Heart right ventricle (tissue), 16 donors: ENCODE measurements around the gene ZNRF4. TPM values are rescaled to one million over a fixed set of nuclear protein-coding genes. Genes with fewer than 3 reads are reported as not detected.
A peak's percentile ranks its signal among the peaks of the same experiment; 100 is the strongest.

ENCODE experiments used
- ATAC-seq, 8 donors: fragments of 200-7000 bp; cut with Tn5 transposase; one replicate each; pipeline ENCODE4 v1.9.1; 2020; ENCODE audit warnings: mild to moderate bottlenecking in 8 of 8, moderate library complexity in 8 of 8, moderate number of reproducible peaks in 1 of 8
- DNase-seq, 2 donors: peaks; one replicate each; pipeline ENCODE4 v3.0.0-alpha.2; 2020
- H3K27ac ChIP-seq, 10 donors: fragments of 200-600 bp; sonication (generic) in 2 of 10; one replicate each; pipeline versions ENCODE4 v1.5.0 to v1.8.0; 2020 to 2022; ENCODE audit warnings: mild to moderate bottlenecking in 3 of 10
- H3K27me3 ChIP-seq, 7 donors: fragments of 200-600 bp; one replicate each; pipeline ENCODE4 v1.8.0; 2021 to 2022; ENCODE audit warnings: mild to moderate bottlenecking in 2 of 7
- H3K36me3 ChIP-seq, 9 donors: fragments of 200-600 bp; sonication (generic) in 1 of 9; one replicate each; pipeline versions ENCODE4 v1.5.0 to v1.8.0; 2020 to 2022; ENCODE audit warnings: mild to moderate bottlenecking in 2 of 9
- H3K4me1 ChIP-seq, 9 donors: fragments of 200-600 bp; sonication (generic) in 1 of 9; one replicate each; pipeline versions ENCODE4 v1.5.0 to v1.8.0; 2020 to 2022; ENCODE audit warnings: mild to moderate bottlenecking in 4 of 9
- H3K4me3 ChIP-seq, 10 donors: fragments of 200-600 bp; sonication (generic) in 2 of 10; one replicate each; pipeline versions ENCODE4 v1.5.0 to v1.8.0; 2020 to 2022; ENCODE audit warnings: mild to moderate bottlenecking in 7 of 10, moderate library complexity in 2 of 10
- H3K9me3 ChIP-seq, 11 donors: fragments of 200-600 bp in 10 of 11; sonication (generic) in 2 of 11; one replicate each; pipeline versions ENCODE4 v1.5.0 to v1.8.0; 2013 to 2022; ENCODE audit warnings: mild to moderate bottlenecking in 2 of 11, control low read depth in 1 of 11, moderate library complexity in 1 of 11
- CTCF ChIP-seq, 9 donors: fragments of 200-600 bp; sonication (generic) in 2 of 9; IDR thresholded peaks; one replicate each; pipeline versions ENCODE4 v1.5.0 to v1.8.0; 2021 to 2022; ENCODE audit warnings: antibody characterized with exemption in 9 of 9, mild to moderate bottlenecking in 5 of 9, moderate library complexity in 1 of 9
- WGBS, 2 donors: extraction: QIAGEN DNeasy Blood & Tissue Kit; methylation state at CpG; one replicate each; pipeline ENCODE4 v1.1.7; 2013; ENCODE audit warnings: inconsistent platforms in 1 of 2; 5-methylcytosine and 5-hydroxymethylcytosine counted together
- intact Hi-C, 10 donors: fragments of 100-400 bp; cut with DNase I; formaldehyde crosslinking; loops; one replicate each; pipeline versions ENCODE4 v1.11.1 to v1.14.2; 2022
- polyA plus RNA-seq, 2 donors: library from polyadenylated mRNA; stranded (reverse); fragments of 200-250 nt; gene quantifications; one replicate each; pipeline ENCODE4 v1.2.3, GENCODE V29; 2013
- total RNA-seq, 10 donors: library from RNA; stranded (reverse); fragmentation: NEBNext Ultra II Directional in 3 of 10; extraction: Animal tissue kit (Norgen Biotek cat#: 25700) in 3 of 10; gene quantifications; one replicate each; pipeline versions ENCODE4 v1.2.1 to v1.2.4, GENCODE V29; 2021 to 2023
- donor health status: Arrhythmogenic right ventricular cardiomyopathy.
- donor health status: ischemic (EF 13 %, LVEDD 7.1; RV severe dilation, severe dysfunction).
- donor health status: healthy with polysubstance abuse.
- donor health status: DM: no; HTN: yes; CAD: no.
- donor health status: DM: no; HTN: no; CAD: no.
- donor health status: ischemic (EF 25% LVEDD 6.9; RV normal size, moderate dysfunction).
- donor health status: ischemic (EF 25% LVEDD 5.7; RV mildly dilated, moderate dysfunction).
- donor health status: healthy.
- donor health status: DM: yes; HTN: yes; CAD: no.
- donor health status: Ischemic cardiomyopathy.
- donor health status: ischemic (EF 35%, LVEDD 5.7; RV mildly dilated, moderate dysfunction).
- donor health status: nonischemic (EF 11% LVEDD 7.7; RV severe dilation, severe dysfunction).
- donor health status: DM: yes; HTN: yes; CAD: no.
- donor health status: PGD.
- donor health status: ischemic (EF 29% LVEDD 5.4; RV normal size, mild dysfunction).
- donor health status: nonischemic (EF 23%, LVEDD 6.1; RV moderate dilation, normal function).

Gene ZNRF4
- total and polyA plus RNA-seq, 12 donors: not detected

DNA sequence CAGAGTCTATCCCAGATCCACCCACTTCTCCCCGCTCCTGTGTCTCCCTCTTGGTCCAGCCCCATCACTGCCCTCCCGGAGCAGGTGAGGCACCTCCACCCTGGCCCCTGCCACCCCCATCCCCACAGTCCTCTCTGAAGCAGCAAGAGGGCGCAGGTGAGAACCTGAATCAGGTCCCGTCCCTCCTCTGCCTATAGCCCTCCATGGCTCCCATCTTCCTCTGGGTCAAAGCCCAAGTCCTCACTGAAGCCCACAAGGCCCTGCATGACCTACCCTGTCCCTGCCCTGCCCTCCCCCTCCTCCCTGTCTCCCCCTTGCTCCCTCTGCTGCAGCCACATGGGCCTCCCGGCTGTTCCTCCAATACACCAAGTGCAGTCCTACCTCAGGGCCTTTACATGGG is 10.8 kb upstream of the ZNRF4 start:
- TF ChIP-seq CTCF (IDR thresholded peaks at IDR 0.05): no peak
- Histone ChIP-seq H3K9me3 (no peaks in the 10 kb centered on the region), H3K4me3 (no peak overlapping the region), H3K36me3 (no peaks in the 10 kb centered on the region), H3K27me3 (peaks cover 0 to 45% (median 31%) of the 10 kb centered on the region in 7 donors), H3K27ac (no peak overlapping the region), H3K4me1 (no peaks in the 10 kb centered on the region)
- ATAC-seq (no peak), DNase-seq (no peak)
- intact Hi-C loops: no loop called here
- 73 to 81% methylated on average over 5 of the region's 5 CpGs for WGBS, 2 donors

DNA sequence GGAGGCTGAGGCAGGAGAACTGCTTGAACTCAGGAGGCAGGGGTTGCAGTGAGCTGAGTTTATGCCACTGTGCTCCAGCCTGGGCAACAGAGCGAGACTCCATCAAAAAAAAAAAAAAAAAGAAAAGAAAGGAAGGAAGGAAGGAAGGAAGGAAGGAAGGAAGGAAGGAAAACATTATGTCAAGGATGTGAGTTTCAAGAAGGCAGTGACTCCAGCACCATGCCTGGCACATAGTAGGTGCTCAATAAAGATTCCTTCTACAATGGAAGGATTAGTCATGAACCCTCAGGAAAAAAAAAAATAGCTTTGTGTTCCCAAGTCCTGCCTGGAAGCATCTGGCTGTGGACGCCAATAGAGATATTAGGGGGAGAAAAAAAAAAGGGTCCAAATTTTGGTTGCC is 10.1 kb upstream of the ZNRF4 start:
- intact Hi-C loops: no loop called here
- 0% methylated on average over 1 of the region's 2 CpGs for WGBS, 2 donors
- DNase-seq: no peak
- Histone ChIP-seq H3K4me1 (no peaks in the 10 kb centered on the region), H3K36me3 (no peaks in the 10 kb centered on the region), H3K27me3 (peaks cover 0 to 45% (median 32%) of the 10 kb centered on the region in 7 donors), H3K9me3 (no peaks in the 10 kb centered on the region), H3K27ac (no peak overlapping the region), H3K4me3 (no peak overlapping the region)
- TF ChIP-seq CTCF (IDR thresholded peaks at IDR 0.05): no peak
- ATAC-seq: no peak

GRCh38 chr19:5445561-5446055 is 9.6 kb upstream of the ZNRF4 start:
- no peaks in the 10 kb centered on the region for H3K4me1 ChIP-seq
- no peak for DNase-seq
- intact Hi-C loops: no loop called here
- no peak overlapping the region for H3K4me3 ChIP-seq
- no peaks in the 10 kb centered on the region for H3K36me3 ChIP-seq
- peaks cover 0 to 47% (median 35%) of the 10 kb centered on the region in 7 donors for H3K27me3 ChIP-seq
- peak in 1 of 8 donors; percentile 48 for ATAC-seq
- 32 to 41% methylated on average over 5 of the region's 5 CpGs for WGBS, 2 donors
- no peak for TF ChIP-seq CTCF (IDR thresholded peaks at IDR 0.05)
- no peaks in the 10 kb centered on the region for H3K9me3 ChIP-seq
- H3K27ac ChIP-seq: no peak overlapping the region

- Histone ChIP-seq H3K27ac (no peak overlapping the region), H3K27me3 (peaks cover 0 to 55% (median 39%) of the 10 kb centered on the region in 7 donors), H3K4me1 (no peaks in the 10 kb centered on the region), H3K4me3 (no peak overlapping the region), H3K36me3 (no peaks in the 10 kb centered on the region), H3K9me3 (peaks cover 0 to 1% (median 0%) of the 10 kb centered on the region in 11 donors)
- no peak for TF ChIP-seq CTCF (IDR thresholded peaks at IDR 0.05)
- DNase-seq (no peak), ATAC-seq (no peak)
- WGBS, 2 donors: 37 to 43% methylated on average over 15 of the region's 15 CpGs
- intact Hi-C loops: no loop called here
These were observed 7.4 kb upstream of the ZNRF4 start for GRCh38 chr19:5447700-5448311.
